Left renal pelvis (tissue), 4 donors: ENCODE data around the gene KCNK13. TPM values are rescaled to one million over a fixed set of nuclear protein-coding genes. Genes with fewer than 3 reads are reported as not detected.
"Not testable (repeated sequence)": the region's sequence is repeated elsewhere in the genome, so short reads cannot be mapped to it uniquely, and the experiment has no call there.

Experiments
- DNase-seq, 4 donors: peaks; one replicate each; pipeline ENCODE4 v3.0.0-alpha.2; 2013; ENCODE audit warnings: low read depth in 4 of 4, low spot score in 3 of 4
- polyA plus RNA-seq, 4 donors: library from polyadenylated mRNA; unstranded; fragments of 120-200 nt; gene quantifications; one replicate each; pipeline ENCODE4 v1.2.1, GENCODE V29; 2013; ENCODE audit not compliant: insufficient read length in 4 of 4

The KCNK13 gene
- polyA plus RNA-seq, 4 donors = 0.08 to 0.23 (median 0.22) TPM

GRCh38 chr14:90184571-90185266 lies 122.9 kb downstream of the KCNK13 start:
- no peak for DNase-seq

GRCh38 chr14:90188588-90188987 lies 126.8 kb downstream of the KCNK13 start:
- DNase-seq = no peak

- DNase-seq = no peak
Measured at GRCh38 chr14:90191154-90191553, 129.4 kb downstream of the KCNK13 start.

GRCh38 chr14:90191585-90191984 lies 129.8 kb downstream of the KCNK13 start:
- DNase-seq = no peak

GRCh38 chr14:90193925-90194324 lies 132.1 kb downstream of the KCNK13 start:
- DNase-seq = no peak

- DNase-seq = no peak
Measured at GRCh38 chr14:90194706-90195105, 132.9 kb downstream of the KCNK13 start.

GRCh38 chr14:90198541-90199060 lies 136.8 kb downstream of the KCNK13 start:
- DNase-seq = no peak

GRCh38 chr14:90200546-90200945 lies 138.8 kb downstream of the KCNK13 start:
- not testable (repeated sequence) for DNase-seq

- DNase-seq = no peak
Measured at GRCh38 chr14:90201344-90201743, 139.6 kb downstream of the KCNK13 start.

- DNase-seq = no peak
Measured at GRCh38 chr14:90204516-90204915, 142.7 kb downstream of the KCNK13 start.

GRCh38 chr14:90213099-90213748 lies 151.4 kb downstream of the KCNK13 start:
- no peak for DNase-seq

- DNase-seq = no peak
Measured at GRCh38 chr14:90228478-90228877, 166.7 kb downstream of the KCNK13 start.

GRCh38 chr14:90229942-90230341 lies 168.1 kb downstream of the KCNK13 start:
- DNase-seq = not testable (repeated sequence)

Other genes with a start within 250 kb of the KCNK13 start
- gene EFCAB11, start 107.3 kb upstream of the KCNK13 start, polyA plus RNA-seq = 10 to 100 TPM; 10.7 to 22.0 (median 17.4) TPM
- 10 to 100 TPM; 13.2 to 25.6 (median 23.3) TPM for gene TDP1, start 106.1 kb upstream of the KCNK13 start, polyA plus RNA-seq
- gene PSMC1, start 194.6 kb downstream of the KCNK13 start, polyA plus RNA-seq = 100 to 1,000 TPM; 112 to 138 (median 123) TPM